ENCODE results near the gene HOXD8.

The HOXD8 gene

DNA sequence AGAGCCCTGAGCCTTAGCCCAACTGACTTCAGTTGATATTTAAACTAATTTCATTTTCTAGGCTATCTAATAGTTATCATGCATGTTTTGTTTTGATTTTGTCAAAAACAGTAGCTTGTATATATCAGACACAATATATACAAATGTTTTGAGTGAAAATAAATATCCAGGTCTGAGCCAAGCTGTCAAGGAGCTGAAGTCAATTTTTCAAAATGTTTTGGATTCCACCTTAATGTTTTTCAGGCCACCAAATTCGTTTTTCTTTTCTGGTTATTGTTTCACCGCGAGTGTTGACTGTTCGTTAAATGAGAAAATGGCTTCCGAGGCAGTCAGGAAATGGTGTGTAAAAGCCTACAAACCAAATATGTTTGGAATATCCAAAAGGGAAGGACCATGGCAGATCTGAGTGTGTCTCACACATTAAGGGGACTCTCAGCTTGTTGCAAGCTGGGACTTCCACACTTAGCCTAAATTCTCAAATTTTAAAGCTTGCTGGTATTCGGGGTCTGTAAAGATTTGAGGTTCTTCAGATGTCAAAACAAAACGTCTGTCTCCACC lies 27.1 kb upstream of the HOXD8 start:
- DNase-seq (ENCODE audit: low read depth in 1 of 2, low spot score in 1 of 2) = no peak

DNA sequence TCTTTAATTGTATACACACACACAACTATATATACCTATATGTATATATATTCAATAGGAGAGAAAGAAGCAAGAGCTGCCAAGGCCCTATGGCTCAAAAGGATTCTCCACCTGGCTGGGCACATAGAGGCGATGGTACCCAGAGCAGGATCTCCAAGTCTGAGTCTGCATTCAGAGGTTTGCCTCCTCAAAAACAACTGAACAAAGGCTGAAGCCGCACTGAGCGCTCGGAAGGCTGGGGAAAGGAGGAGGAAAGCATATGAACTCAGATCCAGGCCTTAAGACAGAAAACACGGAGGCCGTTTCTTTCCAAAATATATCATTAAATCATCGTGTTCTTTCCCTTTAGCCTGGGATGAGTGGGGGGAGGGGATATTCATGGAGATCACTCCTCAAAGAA lies 26.3 kb upstream of the HOXD8 start:
- DNase-seq (ENCODE audit: low read depth in 1 of 2, low spot score in 1 of 2) = no peak

DNA sequence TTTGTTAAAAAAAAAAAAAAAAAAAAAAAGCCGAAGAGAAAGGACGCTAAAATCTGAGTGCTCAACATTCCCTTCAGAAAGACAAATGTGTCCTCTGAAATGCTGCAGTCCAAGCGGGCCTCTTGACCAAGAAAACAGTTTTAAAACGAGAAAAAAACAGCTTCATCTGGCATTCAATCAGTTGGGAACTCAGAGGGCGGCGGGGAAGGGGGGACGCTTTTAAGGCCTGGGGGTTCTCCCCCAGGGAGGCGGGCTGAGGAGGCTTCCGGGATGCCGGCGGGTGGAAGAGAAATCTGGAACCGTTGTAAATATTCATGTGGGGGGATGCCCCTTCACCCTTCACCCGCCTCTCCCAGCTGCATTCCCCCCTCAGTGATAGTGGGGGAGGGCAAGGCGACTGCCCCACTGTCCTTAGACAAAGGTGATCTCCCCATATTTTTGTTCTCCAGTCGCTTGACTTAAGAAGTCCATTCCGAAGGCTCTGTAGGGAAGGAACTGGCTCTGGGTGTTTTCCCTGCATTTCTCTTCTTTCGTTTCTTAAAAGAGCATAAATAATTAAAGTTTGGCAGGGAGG lies 25.7 kb upstream of the HOXD8 start:
- no peak for DNase-seq (ENCODE audit: low read depth in 1 of 2, low spot score in 1 of 2)

DNA sequence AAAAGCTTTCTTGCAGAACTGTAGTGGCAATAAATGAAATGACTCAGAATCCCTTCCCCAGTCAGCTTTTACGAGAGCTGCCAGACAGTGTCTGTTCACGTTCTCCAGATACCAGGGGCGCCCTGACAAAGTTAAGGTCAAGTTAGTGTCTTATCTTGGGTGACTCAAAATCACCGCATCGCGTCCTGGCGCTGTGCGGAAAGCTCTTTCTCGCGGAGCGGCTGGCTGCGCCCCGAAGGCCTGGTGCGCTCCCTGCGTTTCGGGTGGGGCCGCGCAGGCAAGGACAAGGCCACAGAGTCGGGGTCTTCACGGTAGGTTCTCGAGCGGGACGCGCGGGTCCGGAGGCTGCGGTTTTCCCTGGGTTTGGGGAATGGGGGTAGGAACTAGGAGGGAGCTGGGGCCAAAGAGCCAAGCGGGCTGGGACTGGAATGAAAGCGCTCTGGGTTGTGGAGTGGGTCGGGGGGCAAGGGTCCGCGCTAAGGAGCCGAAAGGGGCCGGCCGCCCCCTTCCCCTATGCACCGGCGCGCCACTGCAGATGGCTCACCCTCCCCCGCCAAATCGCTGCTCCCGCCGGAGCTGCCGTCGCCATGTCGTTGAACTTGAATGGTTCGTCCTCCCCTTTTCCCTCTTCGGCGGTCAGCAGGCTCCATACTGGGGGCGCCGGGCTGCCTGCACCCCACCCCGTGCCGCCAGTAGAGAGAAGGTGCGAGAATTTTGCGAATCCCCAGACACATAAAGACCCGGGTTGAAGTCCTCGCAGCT lies 25.0 kb upstream of the HOXD8 start:
- DNase-seq (ENCODE audit: low read depth in 1 of 2, low spot score in 1 of 2) = no peak

DNA sequence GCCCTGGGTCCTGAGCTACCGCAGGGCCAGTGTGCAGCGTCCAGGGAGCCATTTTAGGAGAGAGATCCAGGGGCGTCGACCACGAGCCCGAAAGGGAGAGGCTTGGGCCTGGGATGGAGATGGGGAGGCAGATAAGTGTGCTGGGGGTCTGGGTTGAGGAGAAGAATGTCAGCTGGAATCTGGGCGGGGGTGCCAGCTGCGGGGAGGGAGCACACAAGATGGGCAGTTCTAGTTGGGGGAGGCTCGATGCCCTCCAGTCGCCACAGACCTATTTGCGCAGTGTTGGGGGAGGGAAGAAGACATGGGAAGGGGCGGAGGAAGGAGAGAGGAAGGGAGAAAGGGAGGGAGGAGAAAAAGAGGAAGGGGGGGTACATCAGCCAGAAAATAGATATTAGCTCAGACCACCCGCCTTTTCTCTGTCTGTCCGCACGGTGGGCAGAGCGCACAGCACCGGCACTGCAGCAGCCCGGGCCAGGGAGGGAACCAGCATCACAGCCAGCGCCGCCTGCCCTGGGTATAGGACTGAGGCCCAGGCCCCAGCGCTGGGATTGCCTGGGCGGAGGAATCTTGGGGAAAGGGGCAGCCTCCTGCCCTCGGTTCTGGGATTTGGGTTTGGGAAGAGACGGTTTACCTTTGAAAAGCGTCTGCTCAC lies 24.3 kb upstream of the HOXD8 start:
- no peak for DNase-seq (ENCODE audit: low read depth in 1 of 2, low spot score in 1 of 2)

DNA sequence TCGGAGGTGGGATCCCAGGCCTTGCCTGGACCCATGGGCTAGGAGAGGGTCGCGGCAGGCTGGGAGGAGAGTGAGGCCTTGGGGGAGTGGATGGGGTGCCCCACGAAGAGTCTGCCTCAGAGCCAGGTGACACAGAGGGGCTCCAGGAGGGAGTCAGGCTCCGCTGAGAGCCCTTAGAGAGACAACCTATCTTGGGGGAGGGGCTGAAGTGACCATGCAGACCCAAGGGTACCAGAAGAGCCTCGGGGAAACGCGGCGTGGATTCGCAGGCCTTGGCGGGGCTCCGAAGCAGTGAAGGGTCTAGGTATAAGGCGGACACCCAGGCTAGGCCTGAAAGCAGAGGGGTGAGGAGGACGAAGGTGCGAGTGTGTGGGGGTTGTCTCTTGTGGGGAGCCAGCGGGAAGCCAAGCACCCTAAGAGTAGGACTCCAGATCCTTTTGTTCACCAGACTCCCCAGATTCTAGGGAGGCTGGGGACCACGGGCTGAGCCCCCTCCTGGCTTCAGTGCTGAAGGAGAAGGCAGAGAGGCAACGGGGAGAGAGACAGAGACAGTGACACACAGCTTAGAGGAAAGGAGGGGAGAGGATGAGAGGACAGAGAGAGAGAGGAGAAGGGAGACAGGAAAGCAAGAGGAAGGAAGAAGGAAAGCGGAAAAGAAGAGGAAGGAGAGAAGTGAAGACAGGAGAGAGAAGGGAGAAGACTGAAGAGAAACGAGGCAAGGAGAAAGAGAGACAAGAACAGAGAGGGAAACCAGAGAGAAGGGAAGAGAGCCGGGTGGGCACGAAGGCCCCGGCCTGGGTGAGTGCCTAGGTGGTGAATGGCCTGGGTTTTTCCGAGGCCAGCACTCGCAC lies 23.6 kb upstream of the HOXD8 start:
- no peak for DNase-seq (ENCODE audit: low read depth in 1 of 2, low spot score in 1 of 2)

DNA sequence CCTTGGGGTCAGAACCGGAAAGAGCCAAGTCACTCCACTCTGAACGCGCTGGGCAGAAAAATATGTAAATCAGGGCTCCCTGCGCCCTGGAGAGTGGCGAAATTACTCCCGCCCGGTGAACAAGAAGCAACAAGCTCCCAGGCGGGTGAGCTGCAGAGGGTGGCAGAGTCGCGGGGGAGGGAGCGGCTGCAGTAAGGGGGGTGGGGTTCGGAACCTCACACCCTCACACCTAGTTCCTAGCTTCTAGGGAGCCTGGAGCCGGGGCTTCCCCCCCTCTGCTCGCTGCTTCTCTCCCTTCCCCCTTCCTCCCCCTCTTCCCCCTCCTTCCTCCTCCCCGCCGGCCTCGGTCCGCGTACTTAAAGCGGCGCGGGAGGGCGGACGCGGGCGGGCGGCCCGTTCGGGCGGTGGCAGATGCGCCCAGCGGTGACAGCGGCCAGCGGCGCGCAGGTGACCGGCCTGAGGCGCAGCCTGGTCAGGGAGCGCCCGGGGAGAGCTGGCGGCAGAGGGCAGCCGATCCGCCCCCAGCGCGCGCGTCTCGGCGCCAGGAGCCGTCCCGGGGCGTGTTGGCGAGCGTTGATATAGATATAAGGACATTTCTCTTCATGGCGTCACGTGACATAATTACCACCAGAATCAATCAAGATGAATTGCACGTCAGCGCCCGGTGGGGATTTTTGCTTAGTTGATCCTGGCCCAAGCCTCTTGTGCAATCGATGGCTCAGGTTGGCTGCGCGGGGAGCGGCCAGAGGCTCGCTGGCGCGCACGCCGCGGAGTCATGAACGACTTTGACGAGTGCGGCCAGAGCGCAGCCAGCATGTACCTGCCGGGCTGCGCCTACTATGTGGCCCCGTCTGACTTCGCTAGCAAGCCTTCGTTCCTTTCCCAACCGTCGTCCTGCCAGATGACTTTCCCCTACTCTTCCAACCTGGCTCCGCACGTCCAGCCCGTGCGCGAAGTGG lies 22.6 kb upstream of the HOXD8 start, which contains the start of gene HOXD11:
TSS of gene HOXD11 (plus strand) at position 700 of the 959 bp plus-strand sequence. CDS start at position 776, 76 bp downstream.
- DNase-seq (ENCODE audit: low read depth in 1 of 2, low spot score in 1 of 2) = no peak

DNA sequence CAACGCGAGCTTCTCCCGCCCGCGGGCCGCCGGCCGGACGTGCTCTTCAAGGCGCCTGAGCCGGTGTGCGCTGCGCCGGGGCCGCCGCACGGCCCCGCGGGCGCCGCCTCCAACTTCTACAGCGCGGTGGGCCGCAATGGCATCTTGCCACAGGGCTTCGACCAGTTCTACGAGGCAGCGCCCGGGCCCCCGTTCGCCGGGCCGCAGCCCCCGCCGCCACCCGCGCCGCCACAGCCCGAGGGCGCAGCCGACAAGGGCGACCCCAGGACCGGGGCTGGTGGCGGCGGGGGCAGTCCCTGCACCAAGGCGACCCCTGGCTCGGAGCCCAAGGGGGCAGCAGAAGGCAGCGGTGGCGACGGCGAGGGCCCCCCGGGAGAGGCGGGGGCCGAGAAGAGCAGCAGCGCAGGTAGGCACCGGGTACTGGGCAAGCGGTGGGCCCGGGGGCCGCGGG lies 21.7 kb upstream of the HOXD8 start:
- DNase-seq (ENCODE audit: low read depth in 1 of 2, low spot score in 1 of 2) = no peak

DNA sequence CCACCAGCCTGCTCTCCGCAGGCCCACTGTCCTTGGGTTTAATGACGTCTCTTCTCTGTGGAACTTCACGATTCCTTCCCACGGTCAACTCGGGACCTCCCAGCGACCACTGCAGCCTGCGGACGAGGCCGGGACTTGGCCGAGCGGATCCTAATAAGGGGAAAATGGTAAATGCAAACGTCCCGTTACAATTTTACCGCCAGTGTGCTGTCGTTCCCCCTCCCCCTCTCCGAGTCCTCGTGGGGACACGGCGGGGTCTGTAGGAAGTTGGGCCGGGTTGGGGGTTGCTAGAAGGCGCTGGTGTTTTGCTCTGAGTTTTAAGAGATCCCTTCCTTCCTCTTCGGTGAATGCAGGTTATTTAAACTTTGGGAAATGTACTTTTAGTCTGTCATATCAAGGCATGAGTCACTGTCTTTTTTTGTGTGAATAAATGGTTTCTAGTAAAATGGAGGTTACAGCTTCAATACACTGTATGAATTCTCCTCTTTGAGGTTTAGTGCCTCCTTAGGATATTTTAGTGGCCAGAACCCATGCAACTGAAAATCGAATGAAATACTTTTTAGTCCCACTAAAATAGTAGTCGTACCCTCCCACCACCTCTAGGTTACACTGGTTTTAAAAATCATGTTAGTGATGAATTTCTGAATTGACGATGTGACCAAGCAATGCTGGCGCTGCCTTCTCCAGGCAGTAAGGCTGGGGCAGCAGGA lies 20.2 kb upstream of the HOXD8 start:
- DNase-seq (ENCODE audit: low read depth in 1 of 2, low spot score in 1 of 2) = no peak

DNA sequence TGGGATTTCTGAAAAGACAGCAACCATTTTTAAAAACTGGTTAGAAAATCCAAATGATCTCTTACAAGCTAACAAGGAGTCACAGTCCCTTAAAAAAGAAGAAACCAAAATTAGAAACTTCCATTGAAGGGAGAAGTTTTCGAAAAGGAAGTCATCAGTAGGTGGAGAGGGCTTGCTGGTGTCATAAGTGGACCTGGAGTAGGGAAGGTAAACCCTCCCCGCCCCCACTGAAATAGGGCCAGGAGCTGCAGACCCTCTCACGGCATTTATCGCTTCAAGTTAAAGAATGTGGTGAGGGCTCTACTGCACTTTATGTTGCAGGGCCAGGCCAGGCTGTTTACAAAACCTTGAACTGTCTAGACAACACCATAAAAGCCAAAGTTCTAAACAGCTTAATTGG lies 19.6 kb upstream of the HOXD8 start:
- DNase-seq (ENCODE audit: low read depth in 1 of 2, low spot score in 1 of 2) = no peak

DNA sequence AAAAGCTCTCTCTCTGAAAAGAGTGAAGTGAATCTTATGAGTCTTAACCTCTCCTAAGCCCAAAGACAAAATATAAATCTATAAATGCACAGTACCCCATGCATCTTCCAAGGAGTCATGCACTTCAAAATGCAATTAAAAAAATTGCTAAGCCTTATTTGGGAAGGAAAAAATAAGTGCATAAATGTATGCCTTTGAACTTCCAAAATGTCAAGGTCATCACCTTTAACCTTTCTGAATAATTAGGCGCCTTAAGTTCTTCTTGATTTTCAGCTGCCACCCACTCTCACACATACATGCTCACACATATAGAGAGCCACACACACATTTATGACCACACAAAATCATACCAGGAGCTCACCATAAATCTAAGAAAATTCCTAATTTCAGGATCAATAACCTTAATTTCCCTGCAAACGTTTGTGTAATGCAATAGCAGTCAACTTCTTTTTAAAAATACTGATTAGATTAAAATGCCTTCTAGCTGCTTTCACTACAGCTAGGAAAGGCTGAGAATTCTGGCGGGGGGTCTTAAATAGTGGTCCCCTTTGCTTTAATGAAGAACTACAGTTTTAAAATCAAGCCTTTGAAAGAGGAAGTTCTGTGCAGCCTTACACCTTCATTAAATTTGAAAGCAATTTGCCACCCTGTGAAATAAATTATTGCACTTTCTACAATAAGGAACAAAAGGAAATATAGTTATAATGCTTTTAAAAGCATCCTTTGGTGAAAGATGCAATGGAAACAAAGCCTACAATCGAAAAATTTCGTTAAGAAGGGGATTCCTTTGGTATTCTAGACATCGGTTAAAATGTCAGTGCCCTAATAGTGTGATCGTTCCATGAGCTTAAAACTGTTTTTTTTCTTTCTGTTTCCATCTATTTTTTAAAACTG lies 18.8 kb upstream of the HOXD8 start:
- no peak for DNase-seq (ENCODE audit: low read depth in 1 of 2, low spot score in 1 of 2)

DNA sequence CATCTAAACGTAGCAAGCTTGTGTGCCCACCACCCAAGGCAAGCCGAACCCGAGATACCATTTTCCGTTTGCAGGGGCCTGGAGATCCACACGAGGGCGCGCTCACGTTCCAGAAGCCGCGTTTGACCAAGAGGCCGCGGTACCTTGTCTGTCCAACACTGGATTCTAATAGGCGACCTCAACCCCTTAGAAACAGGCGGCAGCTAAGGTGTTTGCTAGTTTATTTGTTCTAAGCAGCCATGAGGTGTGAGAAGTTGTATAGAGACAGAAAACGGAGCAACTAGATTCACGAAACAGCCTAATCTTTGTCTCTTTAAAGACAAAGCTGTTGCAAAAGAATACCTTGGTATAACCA lies 18.2 kb upstream of the HOXD8 start:
- no peak for DNase-seq (ENCODE audit: low read depth in 1 of 2, low spot score in 1 of 2)

DNA sequence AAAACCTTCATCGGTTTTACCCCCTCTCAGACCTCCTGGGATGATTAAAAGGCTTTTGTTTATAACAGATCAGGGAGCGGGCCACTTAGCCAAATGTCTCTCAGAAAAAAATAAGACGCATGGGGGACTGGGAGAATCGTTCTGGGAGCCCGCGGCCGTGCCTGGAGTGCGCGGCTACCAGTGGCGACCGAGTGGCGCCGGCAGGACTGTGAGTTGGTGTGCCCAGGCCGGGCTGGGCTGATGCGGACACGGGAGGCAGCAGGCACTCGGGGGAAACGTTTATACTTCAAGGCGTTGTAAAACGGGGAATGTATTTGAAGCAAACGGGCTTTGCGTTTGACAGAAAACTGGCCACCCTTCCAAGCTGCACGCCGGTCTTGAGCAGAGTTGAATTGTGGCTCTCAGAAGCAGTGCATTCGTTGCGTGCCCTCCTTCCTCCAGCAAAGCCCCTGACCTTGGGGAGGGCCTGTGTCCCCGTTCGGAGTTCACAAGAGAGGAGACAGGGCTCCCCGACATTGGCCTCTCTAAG lies 17.6 kb upstream of the HOXD8 start:
- DNase-seq (ENCODE audit: low read depth in 1 of 2, low spot score in 1 of 2) = no peak

DNA sequence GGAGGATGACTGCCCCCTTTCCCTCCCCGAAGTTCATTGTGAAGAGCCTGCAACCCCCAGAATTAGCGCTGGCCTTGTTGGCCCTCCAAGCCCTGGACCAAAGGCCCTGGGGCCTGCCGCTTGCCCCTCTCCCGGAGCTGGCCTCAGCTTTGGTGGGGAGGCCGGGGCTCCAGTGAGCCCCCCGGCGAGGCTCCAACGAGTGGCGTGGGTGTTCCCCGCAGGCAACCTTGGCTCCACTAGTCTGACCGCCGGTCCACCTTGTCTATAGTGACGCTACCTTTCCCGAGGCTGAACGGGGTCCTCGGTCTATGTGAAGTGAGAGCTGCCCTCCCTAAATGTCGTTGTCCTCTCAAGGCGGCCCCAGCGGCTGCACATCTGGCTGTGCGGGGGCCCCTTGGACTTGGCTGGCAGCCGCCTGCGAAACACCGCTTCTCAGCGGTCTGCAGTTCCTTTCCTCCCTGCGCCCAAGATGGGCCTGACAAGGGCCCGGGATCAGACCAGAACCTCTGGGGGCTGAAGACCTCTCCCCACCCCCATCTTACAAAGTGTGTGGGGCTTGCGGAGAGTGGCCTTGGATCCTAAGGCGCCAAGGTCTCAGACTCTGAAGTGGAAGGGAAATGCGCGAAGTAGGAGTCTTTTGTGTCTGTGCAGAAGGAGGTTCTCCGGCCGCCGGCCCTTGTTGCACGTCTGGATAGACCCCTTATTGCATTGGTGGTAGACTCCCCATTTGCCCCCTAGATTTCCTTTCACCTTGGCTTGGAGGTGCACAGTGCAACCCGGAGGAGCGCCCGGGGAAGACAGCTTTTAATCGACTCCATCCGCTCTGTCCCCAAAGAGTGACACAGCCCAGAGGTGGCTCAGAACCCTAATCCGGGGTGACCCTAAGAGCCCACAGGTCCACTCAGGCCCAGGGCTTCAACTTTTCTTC lies 16.9 kb upstream of the HOXD8 start:
- DNase-seq (ENCODE audit: low read depth in 1 of 2, low spot score in 1 of 2) = no peak

DNA sequence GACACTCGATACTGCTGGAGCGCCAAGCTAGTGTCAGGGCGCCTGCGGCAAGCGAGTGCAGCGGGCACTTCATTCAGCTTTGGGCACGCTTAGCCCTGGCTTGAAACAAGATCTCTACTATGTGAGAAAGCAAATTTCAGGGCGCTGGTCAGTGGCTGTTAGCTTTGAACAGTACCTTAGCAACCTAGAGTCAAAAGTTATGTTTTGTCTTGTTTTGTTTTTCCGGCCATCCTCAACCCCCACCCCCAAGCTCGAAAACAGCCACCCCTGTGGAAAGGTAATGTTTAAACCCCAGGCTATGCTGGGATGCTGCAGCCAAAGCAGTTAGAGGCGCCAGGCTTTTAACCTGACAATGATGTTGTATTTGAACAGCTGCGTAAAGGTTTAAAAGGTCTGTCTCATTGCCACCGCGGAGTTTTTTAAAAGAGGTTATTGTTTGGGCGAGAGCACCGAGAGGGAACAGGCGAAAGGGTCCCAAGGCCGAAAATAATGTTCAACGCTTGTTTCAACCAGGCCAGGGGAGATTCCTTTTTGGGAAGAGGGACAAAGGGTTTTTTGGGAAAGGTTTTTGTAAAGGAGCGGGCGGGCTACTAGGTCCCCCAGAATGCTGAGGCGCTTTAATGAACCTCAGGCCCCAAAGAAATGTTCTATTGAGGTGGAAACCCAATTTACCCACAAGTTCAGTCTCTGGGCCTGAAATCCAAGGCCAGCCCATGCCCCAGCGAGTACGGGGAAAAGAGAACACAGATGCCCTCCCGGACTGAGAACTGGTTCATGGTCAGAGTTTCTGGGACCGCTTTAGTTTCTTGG lies 15.2 kb upstream of the HOXD8 start:
- no peak for DNase-seq (ENCODE audit: low read depth in 1 of 2, low spot score in 1 of 2)

DNA sequence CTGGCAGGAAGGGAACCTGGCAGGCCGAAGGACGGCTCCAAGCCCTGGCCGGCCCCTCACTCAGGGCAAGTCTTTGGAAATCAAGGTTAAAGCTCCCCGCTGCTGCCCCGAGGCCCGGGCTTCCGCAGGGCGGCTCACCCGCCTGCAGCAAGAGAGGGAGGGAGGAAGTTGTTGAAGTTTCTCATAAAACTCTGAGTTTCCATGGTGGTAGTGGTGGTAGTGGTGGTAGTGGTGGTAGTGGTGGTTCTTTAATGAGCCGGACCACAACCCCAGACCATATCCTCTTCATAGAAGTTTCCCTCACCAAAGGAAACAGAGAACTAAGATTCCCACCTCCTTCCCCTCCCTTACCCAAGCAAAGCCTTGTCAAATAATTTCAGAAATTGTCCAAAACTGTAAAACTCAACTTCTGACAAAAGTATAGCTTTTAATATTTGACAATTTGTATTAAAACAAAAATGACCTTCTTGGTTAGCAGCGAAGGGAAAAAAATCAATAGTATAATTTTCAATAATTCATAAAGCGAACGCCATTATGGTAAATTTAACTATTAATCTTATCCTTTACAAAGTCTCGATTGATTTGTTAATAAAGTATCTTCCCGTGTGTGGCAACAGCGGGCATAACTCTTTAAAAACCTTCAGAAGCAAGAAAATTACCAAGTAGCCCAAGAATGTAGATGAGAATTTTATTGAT lies 14.4 kb upstream of the HOXD8 start:
- DNase-seq (ENCODE audit: low read depth in 1 of 2, low spot score in 1 of 2) = no peak

All from stimulated activated CD4-positive, alpha-beta T cell treated with anti-CD3 and anti-CD28 coated beads, Interleukin-15, amount 100 ng/mL, for 1 hour (primary cell).